AG04450 (cell line): Measurements from ENCODE around the gene NPAS3. TPM values are rescaled to one million over a fixed set of nuclear protein-coding genes. Genes with fewer than 3 reads are reported as not detected.

Experiments
- CTCF ChIA-PET: fragments of 300-600, 350-600 bp; formaldehyde crosslinking; extraction: SDS; loops from one replicate; lab custom pipeline; 2022; ENCODE audit warnings: antibody characterized with exemption, inconsistent platforms; lab: Charles Lee
- POLR2A ChIA-PET: fragments of 350-600 bp; formaldehyde crosslinking; extraction: SDS; loops from one replicate; lab custom pipeline; 2021; ENCODE audit warnings: antibody characterized with exemption, inconsistent platforms; lab: Yijun Ruan, JAX
- DNase-seq: peaks from one replicate; pipeline ENCODE4 v3.0.0-alpha.2; 2011; ENCODE audit warnings: low read depth, low spot score
- H3K27ac ChIP-seq: one replicate; pipeline ENCODE4 v1.5.1; 2012; ENCODE audit warnings: low read depth, low read length, control low read depth
- H3K27me3 ChIP-seq: one replicate; pipeline ENCODE4 v1.6.0; 2012; ENCODE audit warnings: low read length; ENCODE audit not compliant: control insufficient read depth, insufficient read depth
- H3K4me3 ChIP-seq: 2 replicates; pipeline ENCODE4 v1.5.1; 2011; ENCODE audit warnings: mild to moderate bottlenecking, low read depth, low read length, control low read depth
- H3K9me3 ChIP-seq: 2 replicates; pipeline ENCODE4 v1.5.1; 2012; ENCODE audit warnings: low read length; ENCODE audit not compliant: control insufficient read depth, insufficient read depth
- CTCF ChIP-seq: IDR thresholded peaks from 2 replicates; pipeline ENCODE4 v1.5.1; 2011; ENCODE audit warnings: low read depth, low read length, control low read depth, inconsistent platforms
- polyA plus RNA-seq: library from polyadenylated mRNA; depleted of rRNA; stranded (reverse); fragments of >200 nt; gene quantifications from 2 replicates; pipeline ENCODE4 v1.2.3, GENCODE V29; 2011

NPAS3 gene
- polyA plus RNA-seq, 1 experiment: not detected

GRCh38 chr14:33655421-33655820 is 716.7 kb downstream of the NPAS3 start:
- no peaks in the 10 kb centered on the region for H3K27me3 ChIP-seq
- H3K4me3 ChIP-seq: no peak overlapping the region
- POLR2A ChIA-PET: no interaction called here
- H3K9me3 ChIP-seq: no peaks in the 10 kb centered on the region
- CTCF ChIA-PET: no interaction called here
- DNase-seq: no peak
- TF ChIP-seq CTCF: no peak
- no peak overlapping the region for H3K27ac ChIP-seq

DNA sequence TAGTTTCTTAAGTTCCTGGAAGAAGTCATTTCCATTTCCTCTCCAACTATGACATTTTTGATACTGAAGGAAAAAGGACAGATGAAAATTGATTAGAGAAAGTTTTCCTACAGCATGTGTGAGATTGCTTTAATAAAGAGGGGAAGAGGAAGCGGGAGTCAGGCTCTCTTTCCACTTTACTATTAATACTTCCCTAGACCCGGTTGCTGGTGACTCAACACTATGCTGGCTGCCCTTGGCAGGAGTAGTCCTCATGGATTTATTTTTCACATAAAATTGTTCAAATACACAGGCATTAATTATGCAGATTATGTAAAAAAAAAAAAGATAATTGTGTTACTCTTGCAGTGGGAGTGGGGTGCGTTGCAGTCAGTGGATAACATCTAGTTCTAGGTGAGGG is 718.8 kb downstream of the NPAS3 start:
- CTCF ChIA-PET: no interaction called here
- H3K4me3 ChIP-seq: no peak overlapping the region
- no peaks in the 10 kb centered on the region for H3K9me3 ChIP-seq
- TF ChIP-seq CTCF: no peak
- H3K27ac ChIP-seq: no peak overlapping the region
- no peak for DNase-seq
- H3K27me3 ChIP-seq: no peaks in the 10 kb centered on the region
- POLR2A ChIA-PET: no interaction called here

- POLR2A ChIA-PET: no interaction called here
- Histone ChIP-seq H3K27me3 (no peaks in the 10 kb centered on the region), H3K27ac (no peak overlapping the region), H3K4me3 (no peak overlapping the region), H3K9me3 (no peaks in the 10 kb centered on the region)
- CTCF ChIA-PET: no interaction called here
- TF ChIP-seq CTCF: no peak
- no peak for DNase-seq
These were observed 721.6 kb downstream of the NPAS3 start for GRCh38 chr14:33660248-33660647.

- H3K27me3 ChIP-seq: no peaks in the 10 kb centered on the region
- no peak overlapping the region for H3K4me3 ChIP-seq
- no peak overlapping the region for H3K27ac ChIP-seq
- DNase-seq: no peak
- ChIA-PET CTCF (no interaction called here), POLR2A (no interaction called here)
- no peak for TF ChIP-seq CTCF
- H3K9me3 ChIP-seq: no peaks in the 10 kb centered on the region
These were observed 722.4 kb downstream of the NPAS3 start for GRCh38 chr14:33661101-33661500.

DNA sequence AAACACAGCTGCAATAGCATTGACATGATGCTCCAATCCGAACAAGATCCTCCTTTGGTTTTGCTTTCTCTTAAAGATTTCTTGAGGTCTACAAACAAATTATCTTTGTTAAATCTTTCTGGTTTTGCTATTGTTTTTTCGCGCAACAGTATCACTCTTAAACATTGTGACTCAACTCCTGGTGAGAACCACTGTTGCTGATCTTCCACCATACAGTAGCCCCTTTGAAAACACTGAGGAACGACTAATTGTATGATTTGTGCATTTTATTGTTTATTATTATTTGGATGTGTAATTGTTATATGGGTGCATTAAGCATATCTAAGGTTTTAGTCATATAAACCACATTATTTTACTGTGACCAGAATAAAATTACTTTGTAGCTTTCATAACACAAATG is 729.4 kb downstream of the NPAS3 start:
- no peak for TF ChIP-seq CTCF
- H3K4me3 ChIP-seq: no peak overlapping the region
- H3K9me3 ChIP-seq: no peaks in the 10 kb centered on the region
- H3K27me3 ChIP-seq: no peaks in the 10 kb centered on the region
- ChIA-PET POLR2A (no interaction called here), CTCF (no interaction called here)
- H3K27ac ChIP-seq: no peak overlapping the region
- no peak for DNase-seq
